IMR-90 (cell line): ENCODE measurements around the gene ALS2CL. TPM values are rescaled to one million over a fixed set of nuclear protein-coding genes. Genes with fewer than 3 reads are reported as not detected.

ENCODE experiments used
- ATAC-seq: fragments of 200-7000 bp; cut with Tn5 transposase; 2 replicates; pipeline ENCODE4 v1.9.1; 2020; ENCODE audit warnings: low read depth, mild to moderate bottlenecking, moderate library complexity
- BruUV-seq: library from RNA; stranded (reverse); fragments of 400-500 nt; replicated peaks from 2 replicates; lab custom pipeline; 2021; lab: Mats Ljungman, UMichigan
- CTCF ChIA-PET: fragments of 300-600 bp; formaldehyde crosslinking; extraction: SDS; loops from one replicate; lab custom pipeline; 2021; ENCODE audit warnings: antibody characterized with exemption; lab: Yijun Ruan, JAX
- POLR2A ChIA-PET: fragments of 300-600 bp; sonication (Branson Sonifier 250); formaldehyde crosslinking; loops from one replicate; lab custom pipeline; 2022; ENCODE audit warnings: antibody characterized with exemption; ENCODE audit not compliant: unreplicated experiment; lab: Charles Lee
- DNase-seq: peaks from one replicate; pipeline ENCODE4 v3.0.0; 2013
- H2AFZ ChIP-seq: replicated peaks from 2 replicates; pipeline ENCODE3; 2013; ENCODE audit warnings: low read length, mild to moderate bottlenecking; ENCODE audit not compliant: poor library complexity
- H2AK5ac ChIP-seq: 2 replicates; pipeline ENCODE4 v1.6.1; 2013; ENCODE audit warnings: low read depth, low read length, inconsistent platforms
- H2AK9ac ChIP-seq: replicated peaks from 2 replicates; pipeline ENCODE3; 2013; ENCODE audit warnings: mild to moderate bottlenecking, low read depth, low read length, moderate library complexity; ENCODE audit not compliant: poor library complexity
- H2BK120ac ChIP-seq: 2 replicates; pipeline ENCODE4 v1.6.1; 2013; ENCODE audit warnings: low read depth, low read length, inconsistent platforms
- H2BK15ac ChIP-seq: 3 replicates; pipeline ENCODE4 v1.6.1; 2013; ENCODE audit warnings: low read depth, low read length, inconsistent platforms
- H2BK20ac ChIP-seq: 2 replicates; pipeline ENCODE4 v1.6.1; 2013; ENCODE audit warnings: low read depth, mild to moderate bottlenecking, inconsistent platforms, low read length, moderate library complexity
- H2BK5ac ChIP-seq: 2 replicates; pipeline ENCODE4 v1.6.1; 2013; ENCODE audit warnings: mild to moderate bottlenecking, low read depth, low read length, inconsistent platforms; ENCODE audit not compliant: poor library complexity, severe bottlenecking
- H3K14ac ChIP-seq: replicated peaks from 2 replicates; pipeline ENCODE4 v1.6.1; 2013; ENCODE audit warnings: low read depth, low read length, inconsistent platforms
- H3K18ac ChIP-seq: 2 replicates; pipeline ENCODE4 v1.6.1; 2013; ENCODE audit warnings: low read depth, low read length, control low read depth
- H3K23ac ChIP-seq: 2 replicates; pipeline ENCODE4 v1.6.1; 2013; ENCODE audit warnings: low read depth, low read length, inconsistent platforms
- H3K27ac ChIP-seq: 2 replicates; pipeline ENCODE4 v1.5.1; 2013; ENCODE audit warnings: mild to moderate bottlenecking, control low read depth, low read length; ENCODE audit not compliant: insufficient read depth
- H3K27me3 ChIP-seq: 2 replicates; pipeline ENCODE4 v1.6.1; 2013; ENCODE audit warnings: low read length; ENCODE audit not compliant: control insufficient read depth, insufficient read depth
- H3K36me3 ChIP-seq: 2 replicates; pipeline ENCODE4 v1.6.1; 2013; ENCODE audit warnings: low read length, mixed read lengths; ENCODE audit not compliant: control insufficient read depth, insufficient read depth
- H3K4ac ChIP-seq: 2 replicates; pipeline ENCODE4 v1.6.1; 2013; ENCODE audit warnings: low read depth, low read length, inconsistent platforms
- H3K4me1 ChIP-seq: 2 replicates; pipeline ENCODE4 v1.6.1; 2013; ENCODE audit warnings: low read length, mixed read lengths; ENCODE audit not compliant: control insufficient read depth, insufficient read depth
- H3K4me2 ChIP-seq: 2 replicates; pipeline ENCODE4 v1.6.1; 2013; ENCODE audit warnings: low read depth, mild to moderate bottlenecking, control low read depth, low read length, moderate library complexity
- H3K4me3 ChIP-seq: 2 replicates; pipeline ENCODE4 v1.5.1; 2013; ENCODE audit warnings: low read depth, mild to moderate bottlenecking, control low read depth, low read length, moderate library complexity; ENCODE audit not compliant: insufficient read depth
- H3K56ac ChIP-seq: 2 replicates; pipeline ENCODE4 v1.6.1; 2013; ENCODE audit warnings: low read length, inconsistent platforms; ENCODE audit not compliant: insufficient read depth; ENCODE audit errors: extremely low read depth
- H3K79me1 ChIP-seq, 2 experiments: 2 replicates each; pipeline ENCODE4 v1.6.1; 2013; ENCODE audit warnings: low read length in 2 of 2, inconsistent platforms in 1 of 2, low read depth in 1 of 2
- H3K9ac ChIP-seq: 2 replicates; pipeline ENCODE4 v1.6.1; 2013; ENCODE audit warnings: low read depth, low read length, control low read depth
- H3K9me1 ChIP-seq: 2 replicates; pipeline ENCODE4 v1.6.1; 2013; ENCODE audit warnings: low read length, inconsistent platforms; ENCODE audit not compliant: insufficient read depth
- H3K9me3 ChIP-seq: 2 replicates; pipeline ENCODE4 v1.6.1; 2013; ENCODE audit warnings: low read length; ENCODE audit not compliant: control insufficient read depth, insufficient read depth
- H4K20me1 ChIP-seq: 2 replicates; pipeline ENCODE4 v1.6.1; 2013; ENCODE audit warnings: low read length, inconsistent platforms; ENCODE audit not compliant: insufficient read depth
- H4K5ac ChIP-seq: 2 replicates; pipeline ENCODE4 v1.6.1; 2013; ENCODE audit warnings: mild to moderate bottlenecking, low read depth, low read length, control low read depth
- H4K8ac ChIP-seq, 2 experiments: 2 replicates each; pipeline ENCODE4 v1.6.1; 2013; ENCODE audit warnings: low read depth in 2 of 2, low read length in 2 of 2, control low read depth in 1 of 2, inconsistent platforms in 1 of 2
- H4K91ac ChIP-seq: 2 replicates; pipeline ENCODE4 v1.6.1; 2013; ENCODE audit warnings: low read depth, low read length, inconsistent platforms; ENCODE audit not compliant: insufficient read depth
- BHLHE40 ChIP-seq: fragments of 150-350 bp; IDR thresholded peaks from 2 replicates; pipeline ENCODE4 v1.6.1; 2016; ENCODE audit warnings: mild to moderate bottlenecking, low read depth, low read length
- CEBPB ChIP-seq: IDR thresholded peaks from 2 replicates; pipeline ENCODE4 v1.6.1; 2012; ENCODE audit warnings: low read depth, low read length, improper control_type of control experiment
- FOS ChIP-seq: fragments of 150-350 bp; IDR thresholded peaks from 2 replicates; pipeline ENCODE4 v1.6.1; 2016; ENCODE audit warnings: low read depth, low read length
- MAFK ChIP-seq: IDR thresholded peaks from 2 replicates; pipeline ENCODE4 v1.6.1; 2012; ENCODE audit warnings: low read depth, low read length, improper control_type of control experiment
- MAZ ChIP-seq: IDR thresholded peaks from 2 replicates; pipeline ENCODE4 v1.6.1; 2012; ENCODE audit warnings: low read depth, mild to moderate bottlenecking, low read length, improper control_type of control experiment, moderate library complexity, borderline replicate concordance
- MXI1 ChIP-seq: IDR thresholded peaks from 2 replicates; pipeline ENCODE4 v1.6.1; 2012; ENCODE audit warnings: low read depth, mild to moderate bottlenecking, low read length, moderate library complexity, borderline replicate concordance
- NFE2L2 ChIP-seq: fragments of 150-350 bp; IDR thresholded peaks from 2 replicates; pipeline ENCODE4 v1.6.1; 2016; ENCODE audit warnings: low read depth, mild to moderate bottlenecking, low read length
- POLR2A ChIP-seq: IDR thresholded peaks from 2 replicates; pipeline ENCODE4 v1.6.1; 2012; ENCODE audit warnings: mild to moderate bottlenecking, low read depth, low read length
- RFX5 ChIP-seq: IDR thresholded peaks from 2 replicates; pipeline ENCODE4 v1.8.0; 2012; ENCODE audit warnings: low read depth, mild to moderate bottlenecking, low read length, moderate library complexity
- WGBS, 2 experiments: methylation state at CpG; one replicate each; pipeline versions ENCODE4 v1.1.5 to v1.1.7; 2013; ENCODE audit warnings: missing lambda C conversion rate in 2 of 2; ENCODE audit not compliant: insufficient read length in 1 of 2; ENCODE audit errors: extremely low coverage in 2 of 2; 5-methylcytosine and 5-hydroxymethylcytosine counted together
- dilution Hi-C: fragments of 300-500 bp; cut with HindIII; formaldehyde crosslinking; loops from one replicate; pipeline ENCODE4 v1.14.3; 2018; ENCODE audit warnings: low sequenced_read_pairs; ENCODE audit not compliant: unreplicated experiment
- in situ Hi-C: fragments of 300-500 bp; cut with MboI; formaldehyde crosslinking; loops from 3 replicates; pipeline ENCODE4 v1.14.3; 2019; ENCODE audit warnings: low sequenced_read_pairs, inconsistent platforms, mixed read lengths
- intact Hi-C: fragments of 100-400 bp; cut with micrococcal nuclease; formaldehyde crosslinking; loops from 2 replicates; pipeline ENCODE4 v1.10.0; 2022
- polyA plus RNA-seq, 3 experiments: library from polyadenylated mRNA; depleted of rRNA; stranded (reverse); fragments of >200 nt; gene quantifications; 2 replicates each; pipeline ENCODE4 v1.2.3, GENCODE V29; 2012; ENCODE audit warnings: low replicate concordance in 1 of 3
- total RNA-seq: library from RNA; depleted of rRNA; stranded (reverse); fragments of >200 nt; gene quantifications from 2 replicates; pipeline ENCODE4 v1.2.3, GENCODE V29; 2012
- TF ChIP-seq, protein P1 (sequence below): fragments of 150-350 bp; IDR thresholded peaks from 2 replicates; pipeline ENCODE4 v1.6.1; 2017; ENCODE audit warnings: mild to moderate bottlenecking, antibody characterized with exemption, low read length, low read depth
- TF ChIP-seq, protein P2 (sequence below): fragments of 150-350 bp; IDR thresholded peaks from 2 replicates; pipeline ENCODE4 v1.6.1; 2016; ENCODE audit warnings: low read depth, mild to moderate bottlenecking, low read length, moderate library complexity, borderline replicate concordance
- TF ChIP-seq, protein P3 (sequence below): conservative IDR thresholded peaks from 2 replicates; pipeline ENCODE4 v1.5.1; 2012; ENCODE audit warnings: mild to moderate bottlenecking, low read depth, low read length, improper control_type of control experiment

Gene ALS2CL
- total and polyA plus RNA-seq, 2 of the 4 experiments (the other 2 are of a cell fraction), result 2.2 to 4.8 TPM

DNA sequence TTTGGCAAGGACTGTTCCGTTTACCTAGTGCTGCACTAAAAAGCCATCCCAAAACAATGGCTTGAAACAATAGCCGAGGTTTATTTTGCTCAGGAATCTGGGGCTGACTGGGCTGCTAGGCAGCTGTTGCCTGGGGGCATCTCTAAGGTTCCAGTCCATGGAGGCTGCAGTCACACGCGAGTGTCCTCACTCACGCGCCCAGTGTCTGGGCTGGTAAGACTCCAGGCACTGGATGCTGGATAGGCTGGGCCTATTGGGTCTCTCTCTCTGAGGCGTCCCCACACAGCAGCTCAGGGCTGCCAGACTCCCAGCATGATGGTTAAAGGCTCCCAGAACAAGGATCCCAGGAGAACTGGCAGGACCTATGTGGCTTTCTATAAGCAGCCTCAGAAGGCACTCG, 34.2 kb downstream of the ALS2CL start:
- H2BK20ac ChIP-seq, result no peak overlapping the region

More for the DNA sequence above, 34.2 kb downstream of the ALS2CL start:
- Histone ChIP-seq H3K4ac (no peak overlapping the region), H3K9me3 (no peaks in the 10 kb centered on the region; the same call in 1 of the 2 replicates), H3K9ac (no peak overlapping the region), H2AK5ac (peak overlapping the region; percentile 28; the same call in 1 of the 2 replicates), H3K9me1 (no peaks in the 10 kb centered on the region; the same call in 1 of the 2 replicates), H2AK9ac (no peak overlapping the region), H3K27me3 (peaks cover 2% of the 10 kb centered on the region), H2BK120ac (no peak overlapping the region), H4K20me1 (no peaks in the 10 kb centered on the region), H3K56ac (no peak overlapping the region), H2BK5ac (no peak overlapping the region), H3K4me2 (no peak overlapping the region), H3K36me3 (no peaks in the 10 kb centered on the region), H4K91ac (no peak overlapping the region), H2AFZ (no peak overlapping the region), H3K4me1 (peaks cover 27% of the 10 kb centered on the region), H4K5ac (no peak overlapping the region), H4K8ac (no peak overlapping the region), H3K27ac (no peak overlapping the region), H3K18ac (peak overlapping the region; percentile 17; the same call in 1 of the 2 replicates), H3K23ac (no peak overlapping the region), H2BK15ac (no peak overlapping the region), H3K79me1 (no peaks in the 10 kb centered on the region), H3K4me3 (no peak overlapping the region), H3K14ac (no peak overlapping the region)
- WGBS, 2 experiments, result 86% methylated on average over 4 of the region's 8 CpGs; no CpG with 5 or more reads in 1 of the 2 experiments
- ChIA-PET POLR2A (no interaction called here), CTCF (no interaction called here)
- DNase-seq (no peak), ATAC-seq (peak; percentile 19; the same call in 1 of the 2 replicates)
- no TSS peak for BruUV-seq
- TF ChIP-seq, protein P1, sequence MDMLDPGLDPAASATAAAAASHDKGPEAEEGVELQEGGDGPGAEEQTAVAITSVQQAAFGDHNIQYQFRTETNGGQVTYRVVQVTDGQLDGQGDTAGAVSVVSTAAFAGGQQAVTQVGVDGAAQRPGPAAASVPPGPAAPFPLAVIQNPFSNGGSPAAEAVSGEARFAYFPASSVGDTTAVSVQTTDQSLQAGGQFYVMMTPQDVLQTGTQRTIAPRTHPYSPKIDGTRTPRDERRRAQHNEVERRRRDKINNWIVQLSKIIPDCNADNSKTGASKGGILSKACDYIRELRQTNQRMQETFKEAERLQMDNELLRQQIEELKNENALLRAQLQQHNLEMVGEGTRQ, result no peak
- TF ChIP-seq MAZ, result no peak
- no peak for TF ChIP-seq MXI1
- TF ChIP-seq POLR2A, result no peak
- TF ChIP-seq BHLHE40, result no peak
- TF ChIP-seq CEBPB, result no peak
- no peak for TF ChIP-seq RFX5
- TF ChIP-seq NFE2L2, result no peak
- no peak for TF ChIP-seq MAFK
- no peak for TF ChIP-seq FOS
- TF ChIP-seq, protein P2, sequence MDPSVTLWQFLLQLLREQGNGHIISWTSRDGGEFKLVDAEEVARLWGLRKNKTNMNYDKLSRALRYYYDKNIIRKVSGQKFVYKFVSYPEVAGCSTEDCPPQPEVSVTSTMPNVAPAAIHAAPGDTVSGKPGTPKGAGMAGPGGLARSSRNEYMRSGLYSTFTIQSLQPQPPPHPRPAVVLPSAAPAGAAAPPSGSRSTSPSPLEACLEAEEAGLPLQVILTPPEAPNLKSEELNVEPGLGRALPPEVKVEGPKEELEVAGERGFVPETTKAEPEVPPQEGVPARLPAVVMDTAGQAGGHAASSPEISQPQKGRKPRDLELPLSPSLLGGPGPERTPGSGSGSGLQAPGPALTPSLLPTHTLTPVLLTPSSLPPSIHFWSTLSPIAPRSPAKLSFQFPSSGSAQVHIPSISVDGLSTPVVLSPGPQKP, result no peak
- TF ChIP-seq, protein P3, sequence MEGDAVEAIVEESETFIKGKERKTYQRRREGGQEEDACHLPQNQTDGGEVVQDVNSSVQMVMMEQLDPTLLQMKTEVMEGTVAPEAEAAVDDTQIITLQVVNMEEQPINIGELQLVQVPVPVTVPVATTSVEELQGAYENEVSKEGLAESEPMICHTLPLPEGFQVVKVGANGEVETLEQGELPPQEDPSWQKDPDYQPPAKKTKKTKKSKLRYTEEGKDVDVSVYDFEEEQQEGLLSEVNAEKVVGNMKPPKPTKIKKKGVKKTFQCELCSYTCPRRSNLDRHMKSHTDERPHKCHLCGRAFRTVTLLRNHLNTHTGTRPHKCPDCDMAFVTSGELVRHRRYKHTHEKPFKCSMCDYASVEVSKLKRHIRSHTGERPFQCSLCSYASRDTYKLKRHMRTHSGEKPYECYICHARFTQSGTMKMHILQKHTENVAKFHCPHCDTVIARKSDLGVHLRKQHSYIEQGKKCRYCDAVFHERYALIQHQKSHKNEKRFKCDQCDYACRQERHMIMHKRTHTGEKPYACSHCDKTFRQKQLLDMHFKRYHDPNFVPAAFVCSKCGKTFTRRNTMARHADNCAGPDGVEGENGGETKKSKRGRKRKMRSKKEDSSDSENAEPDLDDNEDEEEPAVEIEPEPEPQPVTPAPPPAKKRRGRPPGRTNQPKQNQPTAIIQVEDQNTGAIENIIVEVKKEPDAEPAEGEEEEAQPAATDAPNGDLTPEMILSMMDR, result no peak
- dilution Hi-C loops (no loop called here), in situ Hi-C loops (no loop called here), intact Hi-C loops (no loop called here)
